ENCODE data around the gene ALG10B. TPM values are rescaled to one million over a fixed set of nuclear protein-coding genes. Genes with fewer than 3 reads are reported as not detected.

ALG10B gene, protein sequence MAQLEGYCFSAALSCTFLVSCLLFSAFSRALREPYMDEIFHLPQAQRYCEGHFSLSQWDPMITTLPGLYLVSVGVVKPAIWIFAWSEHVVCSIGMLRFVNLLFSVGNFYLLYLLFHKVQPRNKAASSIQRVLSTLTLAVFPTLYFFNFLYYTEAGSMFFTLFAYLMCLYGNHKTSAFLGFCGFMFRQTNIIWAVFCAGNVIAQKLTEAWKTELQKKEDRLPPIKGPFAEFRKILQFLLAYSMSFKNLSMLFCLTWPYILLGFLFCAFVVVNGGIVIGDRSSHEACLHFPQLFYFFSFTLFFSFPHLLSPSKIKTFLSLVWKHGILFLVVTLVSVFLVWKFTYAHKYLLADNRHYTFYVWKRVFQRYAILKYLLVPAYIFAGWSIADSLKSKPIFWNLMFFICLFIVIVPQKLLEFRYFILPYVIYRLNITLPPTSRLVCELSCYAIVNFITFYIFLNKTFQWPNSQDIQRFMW
- 3.3 to 5.6 TPM (median 4.4 TPM) in 5 replicates for total RNA-seq (2022; extraction: Qiagen RNA extraction)

DNA sequence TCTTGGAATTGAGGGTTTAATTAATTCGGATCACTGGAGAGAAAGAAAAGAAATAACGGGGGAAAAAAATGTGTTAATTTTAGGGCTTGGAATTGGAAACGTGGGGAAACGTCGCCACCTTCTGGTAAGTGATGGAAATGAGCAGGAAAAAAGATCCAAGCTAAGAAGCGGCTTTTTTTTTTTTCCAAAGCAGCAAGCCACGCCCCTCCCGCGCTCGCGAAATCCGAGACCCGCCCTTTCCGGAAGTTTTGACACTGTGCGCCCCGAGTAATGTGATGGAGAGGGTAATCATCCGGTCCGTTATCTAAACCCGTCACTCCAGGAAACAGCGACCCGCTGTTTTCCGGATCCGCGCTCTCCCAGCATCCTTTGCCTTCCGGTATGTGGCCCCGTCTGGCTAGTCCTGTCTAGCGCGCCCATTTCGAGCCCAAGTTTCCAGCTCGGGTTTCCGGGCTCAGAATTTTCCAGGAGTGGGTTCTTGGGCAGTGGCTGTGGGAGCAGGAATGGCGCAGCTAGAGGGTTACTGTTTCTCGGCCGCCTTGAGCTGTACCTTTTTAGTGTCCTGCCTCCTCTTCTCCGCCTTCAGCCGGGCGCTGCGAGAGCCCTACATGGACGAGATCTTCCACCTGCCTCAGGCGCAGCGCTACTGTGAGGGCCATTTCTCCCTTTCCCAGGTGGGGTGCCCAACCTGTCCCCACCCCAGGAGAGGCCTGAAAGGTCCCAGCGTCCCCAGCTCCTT, at the start of gene ALG10B:
ALG10B (plus strand) TSS at position 384 of the 739 bp plus-strand sequence; CDS start at position 504, 120 bp downstream.

